Fibroblast of mammary gland (primary cell): Measurements from ENCODE around the gene STAT5B.
"Not testable (repeated sequence)": the region's sequence is repeated elsewhere in the genome, so short reads cannot be mapped to it uniquely, and the experiment has no call there.

Experiments
- DNase-seq: peaks from one replicate; pipeline ENCODE4 v3.0.0-alpha.2; 2010; ENCODE audit warnings: low read depth
- H3K4me3 ChIP-seq: 2 replicates; pipeline ENCODE4 v1.5.1; 2011; ENCODE audit warnings: low read depth, mild to moderate bottlenecking, low read length, moderate library complexity; ENCODE audit not compliant: control insufficient read depth
- CTCF ChIP-seq: conservative IDR thresholded peaks from 2 replicates; pipeline ENCODE4 v1.5.1; 2011; ENCODE audit warnings: low read depth, low read length, inconsistent platforms; ENCODE audit not compliant: control insufficient read depth, insufficient read depth

The STAT5B gene

DNA sequence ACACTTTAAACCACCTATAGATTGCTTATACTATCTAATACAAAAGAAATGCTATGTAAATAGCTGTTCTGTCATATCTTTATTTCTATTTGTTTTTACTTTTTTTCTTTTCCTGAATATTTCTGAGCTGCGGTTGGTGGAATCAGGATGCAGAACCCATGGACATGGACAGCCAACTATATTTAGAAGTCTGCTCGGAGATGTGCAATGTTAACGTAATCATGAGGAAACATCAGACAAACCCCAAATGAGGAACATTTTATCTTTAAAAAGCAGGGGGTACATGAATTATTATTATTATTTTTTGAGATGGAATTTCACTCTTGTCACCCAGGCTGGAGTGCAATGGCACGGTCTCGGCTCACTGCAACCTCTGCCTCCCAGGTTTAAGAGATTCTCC lies 50.5 kb downstream of the STAT5B start:
- no peak for DNase-seq
- TF ChIP-seq CTCF, result no peak
- no peak overlapping the region for H3K4me3 ChIP-seq

DNA sequence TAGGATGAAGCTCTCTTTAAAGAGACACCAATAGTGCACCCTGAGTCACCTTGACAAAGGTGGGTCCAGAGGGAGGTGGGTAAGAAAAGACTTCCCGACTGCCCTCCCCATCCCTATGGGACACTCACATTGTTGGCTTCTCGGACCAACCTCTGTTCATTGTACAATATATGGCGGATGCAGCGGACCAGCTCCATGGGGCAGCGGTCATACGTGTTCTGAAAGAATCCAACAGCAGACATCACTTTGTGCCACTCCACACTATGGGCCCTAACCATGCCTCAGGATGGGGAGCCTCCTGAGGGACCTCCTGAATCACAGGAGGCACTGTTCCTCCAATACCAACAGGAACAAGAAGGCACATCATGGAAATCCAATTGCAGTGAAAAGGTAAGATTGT lies 51.5 kb downstream of the STAT5B start:
- no peak for DNase-seq

DNA sequence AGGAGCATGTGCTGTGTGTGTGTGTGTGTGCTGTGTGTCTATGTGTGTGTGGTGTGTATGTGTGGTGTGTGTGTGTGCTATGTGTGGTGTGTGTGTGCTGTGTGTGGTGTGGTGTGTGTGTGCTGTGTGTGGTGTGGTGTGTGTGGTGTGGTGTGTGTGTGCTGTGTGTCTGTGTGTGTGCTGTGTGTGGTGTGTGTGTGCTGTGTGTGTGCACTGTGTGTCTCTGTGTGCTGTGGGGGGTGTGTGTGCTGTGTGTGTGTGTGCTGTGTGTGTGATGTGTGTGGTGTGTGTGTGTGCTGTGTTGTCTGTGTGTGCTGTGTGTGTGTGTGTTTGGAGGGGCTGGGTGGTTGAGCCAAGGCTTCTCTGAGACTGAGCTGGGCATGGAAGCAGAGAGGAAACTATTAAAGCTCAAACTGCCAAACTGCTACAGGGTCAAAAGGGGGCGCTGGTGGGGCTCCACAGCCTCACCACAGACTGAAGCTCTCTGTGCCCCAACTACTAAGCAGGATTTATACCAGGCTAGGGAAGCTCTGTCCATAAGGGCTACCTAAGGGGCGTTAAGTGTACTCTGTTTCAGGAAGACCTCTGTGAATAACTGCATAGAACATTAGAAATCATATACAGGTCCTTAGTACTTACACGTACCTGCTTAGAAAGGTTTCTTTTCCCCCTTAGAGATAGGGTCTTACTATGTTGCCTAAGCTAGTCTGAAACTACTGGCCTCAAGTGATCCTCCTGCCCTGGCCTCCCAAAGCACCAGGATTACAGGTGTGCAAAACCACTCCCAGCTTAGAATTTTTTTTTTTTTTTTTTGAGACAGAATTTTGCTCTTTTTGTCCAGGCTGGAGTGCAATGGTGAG lies 54.1 kb downstream of the STAT5B start:
- DNase-seq, result peak; percentile 60
- peak; percentile 81 for TF ChIP-seq CTCF
- H3K4me3 ChIP-seq, result no peak overlapping the region

More for the DNA sequence above, 51.5 kb downstream of the STAT5B start:
- no peak for TF ChIP-seq CTCF
- H3K4me3 ChIP-seq, result no peak overlapping the region

- DNase-seq, H3K4me3 ChIP-seq: not testable (repeated sequence)
Measured at GRCh38 chr17:42219280-42219679, 56.9 kb downstream of the STAT5B start.

- DNase-seq, result no peak
- no peak overlapping the region for H3K4me3 ChIP-seq
- no peak for TF ChIP-seq CTCF
Measured at GRCh38 chr17:42214156-42214555, 62.0 kb downstream of the STAT5B start.

DNA sequence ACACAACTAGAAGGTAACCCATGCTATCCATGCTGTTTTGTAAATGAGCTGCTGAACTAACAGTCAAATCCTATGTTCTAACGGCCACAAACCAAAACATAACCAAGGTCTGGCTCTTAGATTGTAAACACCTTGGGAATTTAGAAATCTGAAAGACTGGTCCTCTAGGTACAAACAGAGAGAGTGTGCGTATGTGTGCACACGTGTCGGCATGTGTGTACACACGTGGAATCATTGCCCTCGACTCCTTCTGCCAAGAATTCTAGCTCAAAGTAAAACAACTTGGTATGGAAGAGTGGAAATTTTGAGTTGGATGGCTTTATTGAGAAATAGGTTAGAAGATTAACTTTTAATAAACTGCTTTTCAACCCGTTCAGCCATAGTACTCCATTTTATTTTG lies 63.8 kb downstream of the STAT5B start:
- no peak for DNase-seq
- H3K4me3 ChIP-seq, result no peak overlapping the region
- no peak for TF ChIP-seq CTCF

DNA sequence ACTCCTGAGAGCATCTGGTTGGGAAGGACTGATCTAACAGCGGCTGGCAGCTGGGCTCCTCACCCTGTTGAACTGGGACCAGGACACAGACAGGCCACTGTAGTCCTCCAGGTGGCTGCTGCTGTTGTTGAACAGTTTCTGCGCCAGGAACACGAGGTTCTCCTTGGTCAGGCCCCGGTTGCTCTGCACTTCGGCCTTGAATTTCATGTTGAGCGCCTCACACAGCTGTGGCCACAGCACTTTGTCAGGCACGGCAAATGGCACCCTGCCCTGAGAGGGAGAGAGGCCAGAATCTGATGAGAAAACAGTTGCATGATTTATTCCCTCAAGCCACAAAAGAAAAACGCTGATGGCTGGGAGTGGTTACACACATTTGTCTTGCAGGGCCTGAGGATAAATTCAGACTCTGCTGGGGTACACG lies 64.3 kb downstream of the STAT5B start:
- DNase-seq, result peak; percentile 64
- H3K4me3 ChIP-seq, result not testable (repeated sequence)

- no peak for TF ChIP-seq CTCF
- H3K4me3 ChIP-seq, result no peak overlapping the region
- peak; percentile 56 for DNase-seq
Measured at GRCh38 chr17:42210046-42210445, 66.1 kb downstream of the STAT5B start.

DNA sequence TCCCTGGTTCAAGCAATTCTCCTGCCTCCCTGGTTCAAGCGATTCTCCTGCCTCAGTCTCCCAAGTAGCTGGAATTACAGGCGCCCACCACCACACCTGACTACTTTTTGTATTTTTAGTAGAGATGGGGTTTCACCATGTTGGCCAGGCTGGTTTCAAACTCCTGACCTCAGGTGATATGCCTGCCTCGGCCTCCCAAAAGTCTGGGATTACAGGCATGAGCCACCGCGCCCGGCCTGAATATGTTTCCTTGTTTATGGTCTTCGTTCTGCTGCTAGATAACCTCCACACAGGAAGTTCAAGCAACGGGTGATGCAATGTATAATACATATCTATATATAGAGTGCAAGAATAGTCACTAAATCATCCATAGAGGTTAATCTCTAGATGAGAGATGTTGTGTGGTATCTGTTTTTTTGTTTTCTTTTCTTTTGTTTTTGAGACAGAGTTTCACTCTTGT lies 70.0 kb downstream of the STAT5B start:
- H3K4me3 ChIP-seq, DNase-seq: not testable (repeated sequence)
